Measurements from ENCODE around the gene TMPRSS11D.

DNA sequence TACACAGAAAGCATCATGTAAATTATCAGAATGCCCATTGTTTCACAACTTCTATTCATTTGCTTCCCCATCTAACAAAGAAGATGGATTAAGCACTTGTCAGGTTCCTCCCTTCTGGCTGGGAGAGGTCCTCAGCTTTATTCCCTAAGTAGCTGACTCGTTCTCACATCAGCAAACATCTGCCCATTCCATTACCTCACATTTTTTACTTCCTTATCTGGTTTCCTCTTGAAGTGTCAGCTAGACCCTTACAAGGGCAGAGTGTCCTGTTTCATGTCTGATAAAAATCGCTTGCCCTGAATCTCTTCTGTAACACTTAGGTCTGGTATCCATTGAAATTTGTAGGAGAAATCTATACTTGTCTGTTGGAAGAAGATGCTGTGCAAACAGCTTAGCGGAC, 44.7 kb upstream of the TMPRSS11D start:
- TF ChIP-seq CTCF (IDR thresholded peaks at IDR 0.05; ENCODE audit: insufficient read depth, low read depth, low read length), result no peak
- TF ChIP-seq EZH2 (IDR thresholded peaks at IDR 0.05; ENCODE audit: insufficient read depth, low read length), result no peak
